DMS53 treated with DMSO at 0.1 percent for 48 hours (cell line): ENCODE results near the gene HOXB7.

Experiments
- DNase-seq: peaks from one replicate; lab custom pipeline; 2025; ENCODE audit not compliant: unreplicated experiment; lab: John Stamatoyannopoulos, UW

Gene HOXB7

GRCh38 chr17:48636177-48637018 is 25.6 kb upstream of the HOXB7 start:
- DNase-seq, result no peak

- DNase-seq, result no peak
Observed at GRCh38 chr17:48634493-48635208, 23.8 kb upstream of the HOXB7 start.

- no peak for DNase-seq
Observed at GRCh38 chr17:48633266-48633677, 22.5 kb upstream of the HOXB7 start.

GRCh38 chr17:48632579-48633265 is 21.9 kb upstream of the HOXB7 start:
- no peak for DNase-seq

GRCh38 chr17:48631693-48632578 is 21.1 kb upstream of the HOXB7 start:
- DNase-seq, result no peak

- DNase-seq, result no peak
Observed at GRCh38 chr17:48630925-48631692, 20.3 kb upstream of the HOXB7 start.

- DNase-seq, result no peak
Observed at GRCh38 chr17:48630009-48630924, 19.4 kb upstream of the HOXB7 start.

- no peak for DNase-seq
Observed at GRCh38 chr17:48629411-48629759, 18.6 kb upstream of the HOXB7 start.

GRCh38 chr17:48628649-48629410 is 18.0 kb upstream of the HOXB7 start:
- DNase-seq, result no peak

GRCh38 chr17:48627623-48628521 is 17.1 kb upstream of the HOXB7 start:
- no peak for DNase-seq

- no peak for DNase-seq
Observed at GRCh38 chr17:48627118-48627597, 16.3 kb upstream of the HOXB7 start.

GRCh38 chr17:48626245-48627117 is 15.7 kb upstream of the HOXB7 start, which contains the start of gene HOXB9:
HOXB9 (minus strand) TSS chr17:48626358; CDS start chr17:48626269, 89 bp downstream.
- DNase-seq, result no peak

GRCh38 chr17:48625495-48626244 is 14.9 kb upstream of the HOXB7 start:
- no peak for DNase-seq

GRCh38 chr17:48624544-48625494 is 14.0 kb upstream of the HOXB7 start:
- no peak for DNase-seq
